LNCaP clone FGC (cell line): ENCODE results near the gene EEF1AKMT3.

Experiments used
- DNase-seq: peaks from one replicate; pipeline ENCODE4 v3.0.0-alpha.2; 2011; ENCODE audit warnings: low read depth
- H3K4me3 ChIP-seq: 2 replicates; pipeline ENCODE4 v1.5.1; 2011; ENCODE audit warnings: mild to moderate bottlenecking, low read depth, low read length, control low read depth
- TF ChIP-seq, protein P1 (sequence below): IDR thresholded peaks from 2 replicates; pipeline ENCODE4 v1.5.1; 2012; ENCODE audit warnings: mild to moderate bottlenecking; ENCODE audit not compliant: control insufficient read depth, insufficient read depth; ENCODE audit errors: extremely low read depth

The EEF1AKMT3 gene

DNA sequence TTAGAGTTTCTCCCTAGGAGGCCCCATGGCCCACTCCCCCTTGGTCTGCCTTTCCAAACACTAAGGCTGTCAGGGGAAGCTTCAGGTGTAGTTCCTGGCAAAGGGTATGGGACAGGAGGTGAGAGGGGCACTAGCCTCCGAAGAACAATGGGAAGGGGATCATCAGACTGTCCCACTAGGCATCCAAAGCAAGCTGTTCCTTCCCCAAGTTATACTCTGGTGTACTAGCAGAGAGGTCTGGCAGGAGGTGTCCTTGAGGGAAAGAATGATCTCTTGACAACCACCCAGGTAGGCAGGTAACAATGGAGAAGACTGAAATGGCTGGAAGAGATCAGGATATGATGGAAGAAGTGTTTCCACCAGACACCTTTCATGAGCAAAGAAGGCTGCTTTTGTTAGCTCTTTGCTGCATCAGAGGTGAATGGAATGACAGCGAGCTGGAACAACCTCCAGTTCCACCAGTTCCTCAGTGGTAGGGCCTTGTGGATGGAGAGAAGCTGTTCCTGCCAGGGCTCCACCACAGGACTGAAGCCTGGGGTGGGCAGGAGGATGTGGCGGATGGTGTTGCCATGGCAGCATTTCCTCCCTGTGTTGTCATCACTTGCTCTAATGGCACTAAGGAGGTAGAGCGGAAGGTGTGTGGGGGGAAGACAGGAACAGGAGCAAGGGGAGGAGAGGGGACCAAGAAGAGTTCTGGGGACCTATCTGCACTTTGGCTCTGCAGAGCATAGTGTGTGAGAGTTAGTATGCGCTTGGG lies 31.6 kb upstream of the EEF1AKMT3 start:
- H3K4me3 ChIP-seq, result no peak overlapping the region
- TF ChIP-seq, protein P1, sequence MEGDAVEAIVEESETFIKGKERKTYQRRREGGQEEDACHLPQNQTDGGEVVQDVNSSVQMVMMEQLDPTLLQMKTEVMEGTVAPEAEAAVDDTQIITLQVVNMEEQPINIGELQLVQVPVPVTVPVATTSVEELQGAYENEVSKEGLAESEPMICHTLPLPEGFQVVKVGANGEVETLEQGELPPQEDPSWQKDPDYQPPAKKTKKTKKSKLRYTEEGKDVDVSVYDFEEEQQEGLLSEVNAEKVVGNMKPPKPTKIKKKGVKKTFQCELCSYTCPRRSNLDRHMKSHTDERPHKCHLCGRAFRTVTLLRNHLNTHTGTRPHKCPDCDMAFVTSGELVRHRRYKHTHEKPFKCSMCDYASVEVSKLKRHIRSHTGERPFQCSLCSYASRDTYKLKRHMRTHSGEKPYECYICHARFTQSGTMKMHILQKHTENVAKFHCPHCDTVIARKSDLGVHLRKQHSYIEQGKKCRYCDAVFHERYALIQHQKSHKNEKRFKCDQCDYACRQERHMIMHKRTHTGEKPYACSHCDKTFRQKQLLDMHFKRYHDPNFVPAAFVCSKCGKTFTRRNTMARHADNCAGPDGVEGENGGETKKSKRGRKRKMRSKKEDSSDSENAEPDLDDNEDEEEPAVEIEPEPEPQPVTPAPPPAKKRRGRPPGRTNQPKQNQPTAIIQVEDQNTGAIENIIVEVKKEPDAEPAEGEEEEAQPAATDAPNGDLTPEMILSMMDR, result no peak
- DNase-seq, result no peak

DNA sequence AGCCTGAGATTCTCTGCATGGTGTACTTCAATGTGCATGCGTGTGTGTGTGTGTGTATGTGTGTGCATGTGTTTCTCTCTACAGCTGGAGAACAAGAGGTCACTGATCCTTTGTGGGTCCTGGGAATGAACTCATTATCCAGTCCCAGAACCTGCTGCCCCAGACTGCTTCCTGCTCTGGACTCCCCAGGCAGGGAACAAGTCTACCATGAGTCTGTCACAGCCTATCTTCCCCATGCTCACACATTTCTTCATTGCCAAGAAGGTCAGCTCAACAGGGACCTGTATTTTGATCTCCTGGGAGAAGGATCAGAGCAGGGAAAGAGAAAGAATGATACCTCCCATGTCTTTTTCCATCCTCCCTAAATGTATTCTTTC lies 31.0 kb upstream of the EEF1AKMT3 start:
- no peak for DNase-seq
- TF ChIP-seq, protein P1, result no peak
- H3K4me3 ChIP-seq, result no peak overlapping the region

DNA sequence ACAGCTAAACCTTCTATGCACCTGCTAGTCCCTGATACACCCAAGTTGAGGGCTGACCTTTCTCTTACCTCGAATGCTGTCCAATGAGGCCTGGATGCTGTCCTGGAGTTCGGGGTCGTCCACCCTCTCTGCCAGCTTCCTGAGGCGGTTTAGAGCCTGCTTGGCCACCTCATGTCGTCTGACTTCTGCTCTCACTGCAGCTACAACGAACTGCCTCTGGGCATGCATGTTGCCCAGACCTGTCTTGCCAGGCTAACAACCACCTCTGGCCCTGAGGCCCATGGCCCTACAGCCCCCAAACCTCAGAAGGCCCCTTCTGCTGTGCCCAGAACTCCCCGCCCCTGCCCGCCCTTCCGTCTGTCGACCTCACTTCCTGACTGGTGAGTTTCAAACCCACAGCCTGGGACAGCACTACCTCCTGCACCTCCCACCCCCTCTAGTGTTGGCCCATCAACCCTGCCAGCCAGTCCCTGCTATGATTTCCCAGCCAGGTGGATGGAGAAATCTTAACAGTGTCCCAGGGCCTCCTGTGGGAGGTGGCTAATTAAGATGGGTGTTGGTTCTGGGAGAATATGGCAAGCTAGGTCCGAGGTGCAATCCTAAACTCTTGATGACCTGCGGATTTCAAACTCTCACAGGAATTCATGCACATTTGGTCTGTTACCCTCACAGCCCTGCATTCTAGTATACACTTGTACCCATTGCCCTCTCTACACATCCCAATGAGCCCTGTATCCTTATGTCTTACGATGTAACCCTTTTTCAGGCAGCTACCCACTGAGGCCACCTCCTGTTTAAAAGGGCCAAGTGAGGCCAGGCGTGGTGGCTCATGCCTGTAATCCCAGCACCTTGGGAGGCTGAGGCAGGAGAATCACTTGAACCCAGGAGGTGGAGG lies 30.3 kb upstream of the EEF1AKMT3 start:
- no peak for DNase-seq
- TF ChIP-seq, protein P1, result no peak
- no peak overlapping the region for H3K4me3 ChIP-seq

DNA sequence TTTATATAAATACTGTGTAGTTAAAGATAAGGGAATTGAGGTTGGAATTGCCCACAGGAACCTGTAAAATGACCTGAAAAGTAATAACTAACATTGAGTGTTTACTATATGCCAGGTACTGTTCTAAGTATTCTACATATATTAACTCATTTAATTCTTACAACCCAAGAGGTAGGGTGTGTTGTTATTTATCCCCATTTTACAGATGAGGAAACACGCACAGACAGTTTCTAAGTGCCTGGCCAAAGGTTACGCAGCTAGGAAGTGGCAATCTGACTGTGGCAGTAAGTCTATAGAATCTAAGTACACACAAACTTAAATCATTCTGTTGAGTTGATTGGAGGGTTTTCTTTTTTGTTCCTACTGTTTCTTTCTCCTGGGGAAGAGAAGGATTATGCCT lies 28.6 kb upstream of the EEF1AKMT3 start:
- TF ChIP-seq, protein P1, result no peak
- H3K4me3 ChIP-seq, result peak overlapping the region; percentile 71
- DNase-seq, result no peak

DNA sequence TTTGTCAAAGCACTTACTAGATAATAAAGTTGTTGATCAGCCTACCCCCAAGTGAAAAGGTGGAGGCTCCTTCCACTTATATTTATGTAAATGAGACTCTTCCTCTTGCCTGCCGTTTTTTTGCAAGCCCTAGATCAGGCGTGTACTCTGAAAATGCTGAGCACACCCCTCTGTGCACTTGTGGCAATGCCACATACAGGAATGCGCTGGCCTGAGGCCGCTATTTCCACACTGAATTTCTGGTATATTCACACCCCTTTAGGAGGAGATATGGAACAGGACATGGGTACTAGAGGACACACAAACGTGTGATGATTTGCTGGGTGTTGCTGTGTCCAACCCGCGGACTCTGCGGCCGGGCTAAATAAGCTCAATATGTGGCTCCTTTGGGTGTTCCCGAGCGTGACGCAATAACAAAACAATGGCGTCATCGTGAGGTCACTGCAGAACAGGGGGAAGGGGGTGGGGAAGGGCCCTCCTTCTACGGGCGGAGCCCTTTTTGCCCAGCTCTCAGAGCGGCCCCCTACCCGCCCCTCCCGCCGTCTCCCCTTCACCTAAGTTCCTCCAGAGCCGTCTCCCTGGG lies 28.1 kb upstream of the EEF1AKMT3 start:
- TF ChIP-seq, protein P1, result no peak
- peak overlapping the region; percentile 71 for H3K4me3 ChIP-seq
- no peak for DNase-seq

DNA sequence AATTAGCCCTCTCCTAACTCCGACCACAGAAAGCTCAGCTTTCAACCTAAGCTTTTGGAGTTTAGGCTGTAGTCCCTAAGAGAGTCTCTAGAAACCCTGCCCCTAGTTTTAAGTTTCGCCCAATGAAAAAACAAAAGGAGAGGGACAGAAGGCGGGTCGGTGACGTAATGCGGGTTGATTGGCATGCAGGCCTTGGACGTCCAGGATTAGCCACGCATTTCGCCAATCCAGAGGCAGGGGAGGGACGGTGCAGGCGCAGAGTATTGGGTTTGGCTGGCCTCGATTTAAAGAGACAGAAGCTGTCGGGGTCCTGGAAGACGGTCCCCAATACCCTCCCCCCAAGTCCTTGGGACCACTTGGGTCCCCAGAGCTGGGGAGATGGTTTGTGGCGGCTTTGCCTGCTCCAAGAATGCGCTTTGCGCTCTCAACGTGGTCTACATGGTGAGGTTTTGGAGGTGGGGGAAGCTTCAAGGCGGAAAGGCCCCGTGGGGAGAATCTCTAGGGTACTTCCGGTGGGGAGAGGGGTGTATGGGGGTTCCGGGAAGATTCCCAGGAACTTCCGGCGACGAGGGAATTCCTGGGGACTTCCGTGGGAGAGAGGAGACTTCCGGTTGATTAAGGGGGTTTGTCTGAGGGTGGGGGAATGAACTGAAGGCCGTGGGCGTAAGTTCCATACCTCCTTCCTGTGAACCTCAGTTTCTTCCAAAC lies 27.5 kb upstream of the EEF1AKMT3 start, which contains the start of gene TSPAN31:
TSPAN31 (plus strand) TSS at position 263 of the 708 bp plus-strand sequence; CDS start at position 379, 116 bp downstream.
- TF ChIP-seq, protein P1, result no peak
- DNase-seq, result peak; percentile 98
- H3K4me3 ChIP-seq, result peak within 1 kb of the TSS; percentile 71
